HUES48 (cell line): ENCODE data around the gene GRID1.

Experiments
- H3K27ac ChIP-seq: one replicate; pipeline ENCODE4 v1.7.0; 2013; ENCODE audit warnings: low read depth, low read length, inconsistent platforms
- H3K27me3 ChIP-seq: 2 replicates; pipeline ENCODE4 v1.6.1; 2013; ENCODE audit warnings: mild to moderate bottlenecking, low read length; ENCODE audit not compliant: control insufficient read depth, insufficient read depth
- H3K36me3 ChIP-seq: 2 replicates; pipeline ENCODE4 v1.6.1; 2013; ENCODE audit warnings: low read length; ENCODE audit not compliant: control insufficient read depth, insufficient read depth
- H3K4me1 ChIP-seq: 2 replicates; pipeline ENCODE4 v1.6.1; 2013; ENCODE audit warnings: mild to moderate bottlenecking, low read length; ENCODE audit not compliant: control insufficient read depth, insufficient read depth
- H3K4me3 ChIP-seq: 2 replicates; pipeline ENCODE4 v1.5.1; 2013; ENCODE audit warnings: mild to moderate bottlenecking, low read depth, low read length
- H3K9ac ChIP-seq: 2 replicates; pipeline ENCODE4 v1.6.1; 2013; ENCODE audit warnings: mild to moderate bottlenecking, low read depth, low read length, moderate library complexity
- H3K9me3 ChIP-seq: 2 replicates; pipeline ENCODE4 v1.6.1; 2013; ENCODE audit warnings: low read length; ENCODE audit not compliant: control insufficient read depth, insufficient read depth

GRID1 gene

GRCh38 chr10:86349474-86349873 lies 17.1 kb downstream of the GRID1 start:
- Histone ChIP-seq H3K9me3 (no peaks in the 10 kb centered on the region), H3K4me3 (no peak overlapping the region), H3K27me3 (no peaks in the 10 kb centered on the region), H3K4me1 (no peaks in the 10 kb centered on the region), H3K9ac (no peak overlapping the region), H3K27ac (no peak overlapping the region), H3K36me3 (no peaks in the 10 kb centered on the region)

GRCh38 chr10:86348321-86349210 lies 18.0 kb downstream of the GRID1 start:
- Histone ChIP-seq H3K27me3 (no peaks in the 10 kb centered on the region), H3K9me3 (no peaks in the 10 kb centered on the region), H3K4me1 (no peaks in the 10 kb centered on the region), H3K27ac (no peak overlapping the region), H3K9ac (no peak overlapping the region), H3K4me3 (no peak overlapping the region), H3K36me3 (no peaks in the 10 kb centered on the region)

DNA sequence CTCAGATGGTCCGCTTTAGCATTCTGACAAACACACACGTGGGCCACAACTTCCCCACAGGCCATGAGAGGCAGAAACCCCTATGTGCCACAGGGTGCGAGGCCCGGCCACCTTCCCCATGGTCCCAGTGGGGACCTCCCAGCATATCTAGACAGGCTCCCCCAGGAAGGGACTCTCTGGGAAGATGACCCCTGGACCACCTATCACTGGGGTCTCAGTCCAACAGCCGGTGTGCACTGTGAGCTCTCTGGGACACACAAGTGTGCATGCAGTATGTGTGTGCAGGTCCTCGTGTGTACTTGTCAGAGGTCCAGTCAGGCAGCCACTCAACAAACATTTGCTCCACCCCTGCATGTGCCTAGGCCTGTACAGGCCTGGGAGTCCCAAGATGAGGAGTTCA lies 18.7 kb downstream of the GRID1 start:
- Histone ChIP-seq H3K4me1 (no peaks in the 10 kb centered on the region), H3K36me3 (no peaks in the 10 kb centered on the region), H3K4me3 (no peak overlapping the region), H3K9ac (no peak overlapping the region), H3K9me3 (no peaks in the 10 kb centered on the region), H3K27me3 (no peaks in the 10 kb centered on the region), H3K27ac (no peak overlapping the region)

DNA sequence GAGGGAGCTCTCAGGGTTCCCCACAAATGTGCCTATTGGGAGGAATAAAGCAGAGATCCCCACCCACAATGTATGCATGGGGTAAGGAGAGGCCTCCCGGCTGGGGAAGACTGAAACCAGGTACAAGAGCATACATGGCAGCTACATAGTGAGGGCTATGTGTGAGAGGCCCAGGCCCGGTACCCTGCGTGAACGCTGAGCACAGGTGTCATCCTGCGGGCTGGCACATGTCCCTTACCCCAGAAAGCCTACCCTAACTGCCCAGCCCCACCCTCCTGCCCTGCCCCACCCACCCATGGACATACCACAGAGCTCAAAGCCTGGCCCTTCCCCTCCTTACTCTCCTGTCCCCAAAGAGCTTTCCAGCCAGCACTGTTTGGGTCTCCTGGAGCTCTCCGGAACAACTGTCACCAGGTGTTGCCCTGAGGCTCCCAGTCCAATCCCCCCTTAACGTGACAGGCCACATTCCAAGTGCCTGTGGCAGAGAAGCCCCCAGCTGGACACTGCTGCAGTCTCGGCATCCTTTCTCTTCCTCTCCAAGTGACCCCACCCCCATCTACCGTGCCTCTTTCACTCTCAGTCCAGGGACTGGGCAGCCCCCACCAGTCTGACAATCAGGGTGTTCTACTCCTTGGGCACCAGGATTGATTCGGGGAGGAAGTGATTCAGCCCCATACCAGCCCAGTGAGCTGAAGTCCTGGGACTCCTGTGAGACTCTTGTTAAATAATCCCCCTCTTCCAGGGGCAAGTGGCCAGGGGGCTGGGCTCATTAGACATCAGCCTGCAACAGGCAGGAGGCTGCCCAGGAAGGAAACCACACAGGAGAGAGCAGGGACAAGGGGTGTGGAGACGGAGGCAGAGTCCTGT lies 19.6 kb downstream of the GRID1 start:
- Histone ChIP-seq H3K9ac (no peak overlapping the region), H3K9me3 (no peaks in the 10 kb centered on the region), H3K27me3 (no peaks in the 10 kb centered on the region), H3K36me3 (no peaks in the 10 kb centered on the region), H3K27ac (no peak overlapping the region), H3K4me1 (no peaks in the 10 kb centered on the region), H3K4me3 (no peak overlapping the region)

- Histone ChIP-seq H3K36me3 (no peaks in the 10 kb centered on the region), H3K4me3 (no peak overlapping the region), H3K27me3 (no peaks in the 10 kb centered on the region), H3K27ac (no peak overlapping the region), H3K9ac (no peak overlapping the region), H3K4me1 (peaks cover 3% of the 10 kb centered on the region; the same call in 1 of the 2 replicates), H3K9me3 (no peaks in the 10 kb centered on the region)
Measured at GRCh38 chr10:86345859-86346798, 20.5 kb downstream of the GRID1 start.

DNA sequence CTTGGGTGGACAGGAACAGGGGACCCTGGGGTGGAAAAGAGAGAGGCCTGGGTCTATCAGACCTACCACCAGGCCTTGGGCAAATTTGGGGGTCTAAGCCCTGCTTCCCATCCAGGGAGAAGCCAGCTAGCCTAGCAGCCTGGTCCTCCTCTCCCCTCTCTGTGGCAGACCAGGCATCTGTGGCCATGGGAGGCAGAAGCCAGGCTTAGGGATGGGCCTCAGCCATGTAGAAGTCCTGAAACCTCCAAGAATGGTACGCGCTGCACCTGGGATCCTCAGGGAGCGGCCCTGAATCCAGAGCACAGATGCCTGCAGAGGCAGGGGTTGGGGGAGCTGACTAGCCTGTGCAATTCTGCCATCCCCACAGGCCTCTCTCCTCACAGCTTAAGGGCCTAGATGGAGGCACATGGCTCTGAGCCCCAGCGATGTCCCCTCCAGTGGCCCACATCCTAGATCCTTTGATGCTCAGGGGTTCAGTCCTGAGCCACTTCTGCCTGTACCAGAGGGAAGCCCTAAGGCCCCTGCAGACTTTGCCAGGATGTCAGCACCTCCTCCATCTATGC lies 21.2 kb downstream of the GRID1 start:
- no peaks in the 10 kb centered on the region for H3K36me3 ChIP-seq
- no peak overlapping the region for H3K9ac ChIP-seq
- no peaks in the 10 kb centered on the region for H3K9me3 ChIP-seq
- H3K27me3 ChIP-seq = no peaks in the 10 kb centered on the region
- H3K4me3 ChIP-seq = no peak overlapping the region
- no peak overlapping the region for H3K27ac ChIP-seq
- peaks cover 11% of the 10 kb centered on the region; the same call in 1 of the 2 replicates for H3K4me1 ChIP-seq

GRCh38 chr10:86344714-86345161 lies 21.9 kb downstream of the GRID1 start:
- H3K36me3 ChIP-seq = no peaks in the 10 kb centered on the region
- H3K9me3 ChIP-seq = no peaks in the 10 kb centered on the region
- H3K27ac ChIP-seq = no peak overlapping the region
- no peaks in the 10 kb centered on the region for H3K27me3 ChIP-seq
- H3K9ac ChIP-seq = no peak overlapping the region
- peaks cover 15% of the 10 kb centered on the region; the same call in 1 of the 2 replicates for H3K4me1 ChIP-seq
- no peak overlapping the region for H3K4me3 ChIP-seq

DNA sequence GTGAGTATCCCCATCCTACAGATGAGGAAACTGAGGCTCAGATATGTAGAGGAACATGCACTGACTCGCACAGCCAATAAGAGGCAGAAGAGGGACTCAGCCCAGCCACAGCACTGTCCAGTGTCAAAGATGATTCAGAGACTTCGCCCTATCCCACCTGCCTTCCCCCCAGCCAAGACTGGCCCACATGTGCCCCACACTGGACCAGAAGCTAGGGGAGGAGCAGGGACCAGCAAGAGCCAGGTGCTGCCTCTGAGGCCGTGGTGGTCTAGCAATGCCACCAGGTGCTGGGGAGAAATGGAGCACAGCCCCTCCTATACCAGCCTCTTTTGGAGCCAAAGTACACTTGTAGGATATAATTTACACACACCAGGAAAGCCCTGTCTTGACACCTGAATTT lies 22.3 kb downstream of the GRID1 start:
- Histone ChIP-seq H3K9ac (no peak overlapping the region), H3K9me3 (no peaks in the 10 kb centered on the region), H3K4me3 (no peak overlapping the region), H3K27me3 (no peaks in the 10 kb centered on the region), H3K27ac (no peak overlapping the region), H3K4me1 (peaks cover 15% of the 10 kb centered on the region; the same call in 1 of the 2 replicates), H3K36me3 (no peaks in the 10 kb centered on the region)

DNA sequence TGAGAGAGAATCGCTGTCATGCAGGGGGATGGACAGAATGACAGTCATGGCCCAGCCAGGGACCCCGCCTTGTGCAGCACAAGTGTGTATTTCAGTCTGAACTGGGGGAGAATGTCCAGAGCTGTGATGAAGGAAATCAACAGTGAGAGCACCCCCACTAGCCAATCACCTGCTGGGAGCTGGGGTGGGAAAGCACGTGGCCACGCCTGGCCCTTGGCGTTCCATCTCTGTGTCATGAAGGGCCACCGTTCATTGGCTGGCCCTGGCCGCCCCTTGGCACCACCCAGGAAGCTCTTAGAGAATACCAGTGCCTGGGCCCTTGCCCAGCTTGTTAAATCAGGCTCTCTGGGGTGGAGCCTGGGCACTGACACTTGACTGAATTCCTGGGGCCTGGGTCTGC lies 22.8 kb downstream of the GRID1 start:
- Histone ChIP-seq H3K4me1 (peaks cover 15% of the 10 kb centered on the region; the same call in 1 of the 2 replicates), H3K36me3 (no peaks in the 10 kb centered on the region), H3K27ac (no peak overlapping the region), H3K27me3 (no peaks in the 10 kb centered on the region), H3K4me3 (no peak overlapping the region), H3K9me3 (no peaks in the 10 kb centered on the region), H3K9ac (no peak overlapping the region)
